ENCODE results near the gene BLOC1S5. TPM values are rescaled to one million over a fixed set of nuclear protein-coding genes. Genes with fewer than 3 reads are reported as not detected.

Gene BLOC1S5
- polyA plus RNA-seq, 2 of the 4 experiments (the other 2 are of a cell fraction) = 10.2 to 10.8 TPM

- TF ChIP-seq POLR2A (IDR thresholded peaks at IDR 0.05; ENCODE audit: low read length) (peak; percentile 60), MAX (IDR thresholded peaks at IDR 0.05) (peak; percentile 92), KDM1A (IDR thresholded peaks at IDR 0.05; ENCODE audit: low read depth) (no peak), KDM5A (IDR thresholded peaks at IDR 0.05) (peak; percentile 97), MYC (IDR thresholded peaks at IDR 0.05; ENCODE audit: borderline replicate concordance, low read length) (peak; percentile 57; the same call in 1 of the 2 replicates), EHF (CRISPR knock-in tag; IDR thresholded peaks at IDR 0.05) (no peak), RFX5 (IDR thresholded peaks at IDR 0.05) (no peak), PHF8 (IDR thresholded peaks at IDR 0.05; ENCODE audit: borderline replicate concordance, low read depth) (peak; percentile 69), JUN (IDR thresholded peaks at IDR 0.05) (peak; percentile 62 to 76; a peak in 3 of 5 replicates), HDAC2 (IDR thresholded peaks at IDR 0.05) (0 out of 2 replicates have a peak, but pooled peaks have one; percentile 59)
- TF ChIP-seq, protein P1, sequence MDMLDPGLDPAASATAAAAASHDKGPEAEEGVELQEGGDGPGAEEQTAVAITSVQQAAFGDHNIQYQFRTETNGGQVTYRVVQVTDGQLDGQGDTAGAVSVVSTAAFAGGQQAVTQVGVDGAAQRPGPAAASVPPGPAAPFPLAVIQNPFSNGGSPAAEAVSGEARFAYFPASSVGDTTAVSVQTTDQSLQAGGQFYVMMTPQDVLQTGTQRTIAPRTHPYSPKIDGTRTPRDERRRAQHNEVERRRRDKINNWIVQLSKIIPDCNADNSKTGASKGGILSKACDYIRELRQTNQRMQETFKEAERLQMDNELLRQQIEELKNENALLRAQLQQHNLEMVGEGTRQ (IDR thresholded peaks at IDR 0.05) = peak; percentile 38
- TF ChIP-seq, protein P2, sequence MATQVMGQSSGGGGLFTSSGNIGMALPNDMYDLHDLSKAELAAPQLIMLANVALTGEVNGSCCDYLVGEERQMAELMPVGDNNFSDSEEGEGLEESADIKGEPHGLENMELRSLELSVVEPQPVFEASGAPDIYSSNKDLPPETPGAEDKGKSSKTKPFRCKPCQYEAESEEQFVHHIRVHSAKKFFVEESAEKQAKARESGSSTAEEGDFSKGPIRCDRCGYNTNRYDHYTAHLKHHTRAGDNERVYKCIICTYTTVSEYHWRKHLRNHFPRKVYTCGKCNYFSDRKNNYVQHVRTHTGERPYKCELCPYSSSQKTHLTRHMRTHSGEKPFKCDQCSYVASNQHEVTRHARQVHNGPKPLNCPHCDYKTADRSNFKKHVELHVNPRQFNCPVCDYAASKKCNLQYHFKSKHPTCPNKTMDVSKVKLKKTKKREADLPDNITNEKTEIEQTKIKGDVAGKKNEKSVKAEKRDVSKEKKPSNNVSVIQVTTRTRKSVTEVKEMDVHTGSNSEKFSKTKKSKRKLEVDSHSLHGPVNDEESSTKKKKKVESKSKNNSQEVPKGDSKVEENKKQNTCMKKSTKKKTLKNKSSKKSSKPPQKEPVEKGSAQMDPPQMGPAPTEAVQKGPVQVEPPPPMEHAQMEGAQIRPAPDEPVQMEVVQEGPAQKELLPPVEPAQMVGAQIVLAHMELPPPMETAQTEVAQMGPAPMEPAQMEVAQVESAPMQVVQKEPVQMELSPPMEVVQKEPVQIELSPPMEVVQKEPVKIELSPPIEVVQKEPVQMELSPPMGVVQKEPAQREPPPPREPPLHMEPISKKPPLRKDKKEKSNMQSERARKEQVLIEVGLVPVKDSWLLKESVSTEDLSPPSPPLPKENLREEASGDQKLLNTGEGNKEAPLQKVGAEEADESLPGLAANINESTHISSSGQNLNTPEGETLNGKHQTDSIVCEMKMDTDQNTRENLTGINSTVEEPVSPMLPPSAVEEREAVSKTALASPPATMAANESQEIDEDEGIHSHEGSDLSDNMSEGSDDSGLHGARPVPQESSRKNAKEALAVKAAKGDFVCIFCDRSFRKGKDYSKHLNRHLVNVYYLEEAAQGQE (IDR thresholded peaks at IDR 0.05) = peak; percentile 41; the same call in 1 of the 2 replicates
- ChIA-PET CTCF (interaction anchor here (0.9 to 1.8 kb wide), 2 partner anchors 17 to 117 kb away, joined by 3 to 7 read pairs; no protein-coding TSS in a partner anchor), POLR2A (interaction anchor here (0.7 to 1.5 kb wide), 10 partner anchors 13 to 557 kb away, joined by 3 to 14 read pairs (median 3); partner anchors contain the start of gene BLOC1S5)
- DNase-seq (ENCODE audit: low read depth in 1 of 2, low spot score in 1 of 2) = peak; percentile 89 to 94
- no peaks in the 10 kb centered on the region for H3K9me3 ChIP-seq
- no peak for FAIRE-seq
- peak within 1 kb of the TSS; percentile 84 to 90 for H3K27ac ChIP-seq
- peaks cover 11% of the 10 kb centered on the region; the same call in 2 of the 3 replicates for H3K4me1 ChIP-seq
- peak; percentile 99 for ATAC-seq
- H3K4me3 ChIP-seq = peak within 1 kb of the TSS; percentile 62
- peak within 1 kb of the TSS; percentile 87 for H3K4me2 ChIP-seq
- 3% methylated on average over 20 of the region's 43 CpGs for WGBS (ENCODE audit: missing lambda C conversion rate)
These were observed 38.2 kb upstream of the BLOC1S5 start, which contains the start of gene EEF1E1 for GRCh38 chr6:8102122-8102958. Gene EEF1E1 (minus strand): TSS chr6:8102548. CDS start chr6:8102521, 27 bp downstream.

- Histone ChIP-seq H3K4me3 (peak overlapping the region; percentile 62; the same call in 2 of the 3 replicates), H3K27ac (peak overlapping the region in 1 of 2 experiments; percentile 34; a peak in 3 of 6 replicates), H3K4me2 (peak overlapping the region; percentile 87), H3K9me3 (no peaks in the 10 kb centered on the region), H3K4me1 (peaks cover 11% of the 10 kb centered on the region; the same call in 2 of the 3 replicates)
- no peak for FAIRE-seq
- 91% methylated on average over 8 of the region's 8 CpGs for WGBS (ENCODE audit: missing lambda C conversion rate)
- TF ChIP-seq JUNB (IDR thresholded peaks at IDR 0.05) (no peak), ZNF302 (CRISPR knock-in tag; IDR thresholded peaks at IDR 0.05) (no peak), ESRRA (IDR thresholded peaks at IDR 0.05; ENCODE audit: borderline replicate concordance, low read length) (no peak), MYC (IDR thresholded peaks at IDR 0.05; ENCODE audit: borderline replicate concordance, low read length) (no peak), ZC3H11A (IDR thresholded peaks at IDR 0.05) (no peak), CBX8 (IDR thresholded peaks at IDR 0.05) (no peak), SREBF2 (IDR thresholded peaks at IDR 0.05) (no peak), CEBPB (IDR thresholded peaks at IDR 0.05) (no peak), RCOR1 (IDR thresholded peaks at IDR 0.05; ENCODE audit: low read depth, low read length) (no peak), TFCP2L1 (CRISPR knock-in tag; IDR thresholded peaks at IDR 0.05) (no peak), FOSL2 (IDR thresholded peaks at IDR 0.05) (no peak), FOSL2 (CRISPR knock-in tag; IDR thresholded peaks at IDR 0.05) (no peak), POLR2AphosphoS2 (conservative IDR thresholded peaks at IDR 0.05; ENCODE audit: low read length) (no peak), ZFP36 (IDR thresholded peaks at IDR 0.05; ENCODE audit: borderline replicate concordance, partially characterized antibody) (no peak), PHF8 (IDR thresholded peaks at IDR 0.05; ENCODE audit: borderline replicate concordance, low read depth) (no peak), HOXB13 (CRISPR knock-in tag; IDR thresholded peaks at IDR 0.05; ENCODE audit: low read depth) (no peak), NPAS2 (CRISPR knock-in tag; IDR thresholded peaks at IDR 0.05; ENCODE audit: borderline replicate concordance) (no peak), MAFK (IDR thresholded peaks at IDR 0.05; ENCODE audit: partially characterized antibody) (no peak), RNF2 (IDR thresholded peaks at IDR 0.05; ENCODE audit: borderline replicate concordance, low read depth) (no peak)
- TF ChIP-seq, protein P1 (IDR thresholded peaks at IDR 0.05) = no peak
- TF ChIP-seq, protein P3, sequence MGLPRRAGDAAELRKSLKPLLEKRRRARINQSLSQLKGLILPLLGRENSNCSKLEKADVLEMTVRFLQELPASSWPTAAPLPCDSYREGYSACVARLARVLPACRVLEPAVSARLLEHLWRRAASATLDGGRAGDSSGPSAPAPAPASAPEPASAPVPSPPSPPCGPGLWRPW (IDR thresholded peaks at IDR 0.05) = no peak
- no peak for ATAC-seq
- ChIA-PET CTCF (no interaction called here), POLR2A (no interaction called here)
- DNase-seq (ENCODE audit: low read depth in 1 of 2, low spot score in 1 of 2) = no peak
These were observed 36.1 kb upstream of the BLOC1S5 start for GRCh38 chr6:8100159-8100854.

Measured in A549 (cell line).